Measurements from ENCODE around the gene C19orf73. TPM values are rescaled to one million over a fixed set of nuclear protein-coding genes. Genes with fewer than 3 reads are reported as not detected.

The C19orf73 gene
- total and polyA plus RNA-seq, 9 of the 15 experiments (the other 6 are each of a cell fraction or from before 2014, with no cell fraction given): 0.08 to 7.4 (median 1.4) TPM

- TF ChIP-seq FOXM1 (IDR thresholded peaks at IDR 0.05; ENCODE audit: low read depth) (peak; percentile 51; the same call in 1 of the 2 replicates), FOXM1 (CRISPR knock-in tag; IDR thresholded peaks at IDR 0.05; ENCODE audit: low read depth) (no peak), RUNX1 (IDR thresholded peaks at IDR 0.05; ENCODE audit: low read depth) (no peak), RBBP5 (IDR thresholded peaks at IDR 0.05; ENCODE audit: borderline replicate concordance, insufficient read depth, low read length, poor library complexity, severe bottlenecking) (peak; percentile 45), PHF8 (IDR thresholded peaks at IDR 0.05; ENCODE audit: borderline replicate concordance, low read length) (0 out of 2 replicates have a peak, but pooled peaks have one; percentile 41), MAFF (IDR thresholded peaks at IDR 0.05; ENCODE audit: low read length) (0 out of 2 replicates have a peak, but pooled peaks have one; percentile 16), ZNF232 (CRISPR knock-in tag; IDR thresholded peaks at IDR 0.05) (0 out of 2 replicates have a peak, but pooled peaks have one; percentile 12), ZNF324 (CRISPR knock-in tag; IDR thresholded peaks at IDR 0.05) (no peak), ZSCAN32 (CRISPR knock-in tag; IDR thresholded peaks at IDR 0.05) (no peak), BHLHE40 (IDR thresholded peaks at IDR 0.05; ENCODE audit: low read length) (peak; percentile 93), RNF2 (IDR thresholded peaks at IDR 0.05) (peak; percentile 62), ZBTB1 (CRISPR knock-in tag; IDR thresholded peaks at IDR 0.05; ENCODE audit: borderline replicate concordance, low read depth) (0 out of 2 replicates have a peak, but pooled peaks have one; percentile 37), SIN3A (IDR thresholded peaks at IDR 0.05; ENCODE audit: borderline replicate concordance in 2 of 2, control insufficient read depth in 1 of 2, low read depth in 2 of 2, low read length in 2 of 2) (no peak), POLR2AphosphoS5 (IDR thresholded peaks at IDR 0.05; ENCODE audit: control insufficient read depth, insufficient read depth, low read depth, low read length) (peak; percentile 9; the same call in 1 of the 2 replicates), TRIM24 (IDR thresholded peaks at IDR 0.05) (no peak), JUND (IDR thresholded peaks at IDR 0.05; ENCODE audit: borderline replicate concordance, low read depth, low read length) (peak; percentile 96), JUND (tag; IDR thresholded peaks at IDR 0.05; ENCODE audit: borderline replicate concordance, low read depth, low read length) (no peak), MAZ (CRISPR knock-in tag; conservative IDR thresholded peaks at IDR 0.05 in 1 of 2, IDR thresholded peaks at IDR 0.05 in 1 of 2) (0 out of 4 replicates have a peak, but pooled peaks of 1 of the 2 experiments have one; percentile 11), CHD1 (IDR thresholded peaks at IDR 0.05; ENCODE audit: low read length) (peak; percentile 96), ZNF23 (CRISPR knock-in tag; IDR thresholded peaks at IDR 0.05) (no peak), LCOR (CRISPR knock-in tag; IDR thresholded peaks at IDR 0.05) (no peak)
- TF ChIP-seq, protein P1, sequence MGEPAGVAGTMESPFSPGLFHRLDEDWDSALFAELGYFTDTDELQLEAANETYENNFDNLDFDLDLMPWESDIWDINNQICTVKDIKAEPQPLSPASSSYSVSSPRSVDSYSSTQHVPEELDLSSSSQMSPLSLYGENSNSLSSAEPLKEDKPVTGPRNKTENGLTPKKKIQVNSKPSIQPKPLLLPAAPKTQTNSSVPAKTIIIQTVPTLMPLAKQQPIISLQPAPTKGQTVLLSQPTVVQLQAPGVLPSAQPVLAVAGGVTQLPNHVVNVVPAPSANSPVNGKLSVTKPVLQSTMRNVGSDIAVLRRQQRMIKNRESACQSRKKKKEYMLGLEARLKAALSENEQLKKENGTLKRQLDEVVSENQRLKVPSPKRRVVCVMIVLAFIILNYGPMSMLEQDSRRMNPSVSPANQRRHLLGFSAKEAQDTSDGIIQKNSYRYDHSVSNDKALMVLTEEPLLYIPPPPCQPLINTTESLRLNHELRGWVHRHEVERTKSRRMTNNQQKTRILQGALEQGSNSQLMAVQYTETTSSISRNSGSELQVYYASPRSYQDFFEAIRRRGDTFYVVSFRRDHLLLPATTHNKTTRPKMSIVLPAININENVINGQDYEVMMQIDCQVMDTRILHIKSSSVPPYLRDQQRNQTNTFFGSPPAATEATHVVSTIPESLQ (CRISPR knock-in tag; IDR thresholded peaks at IDR 0.05): 0 out of 2 replicates have a peak, but pooled peaks have one; percentile 42
- TF ChIP-seq, protein P2, sequence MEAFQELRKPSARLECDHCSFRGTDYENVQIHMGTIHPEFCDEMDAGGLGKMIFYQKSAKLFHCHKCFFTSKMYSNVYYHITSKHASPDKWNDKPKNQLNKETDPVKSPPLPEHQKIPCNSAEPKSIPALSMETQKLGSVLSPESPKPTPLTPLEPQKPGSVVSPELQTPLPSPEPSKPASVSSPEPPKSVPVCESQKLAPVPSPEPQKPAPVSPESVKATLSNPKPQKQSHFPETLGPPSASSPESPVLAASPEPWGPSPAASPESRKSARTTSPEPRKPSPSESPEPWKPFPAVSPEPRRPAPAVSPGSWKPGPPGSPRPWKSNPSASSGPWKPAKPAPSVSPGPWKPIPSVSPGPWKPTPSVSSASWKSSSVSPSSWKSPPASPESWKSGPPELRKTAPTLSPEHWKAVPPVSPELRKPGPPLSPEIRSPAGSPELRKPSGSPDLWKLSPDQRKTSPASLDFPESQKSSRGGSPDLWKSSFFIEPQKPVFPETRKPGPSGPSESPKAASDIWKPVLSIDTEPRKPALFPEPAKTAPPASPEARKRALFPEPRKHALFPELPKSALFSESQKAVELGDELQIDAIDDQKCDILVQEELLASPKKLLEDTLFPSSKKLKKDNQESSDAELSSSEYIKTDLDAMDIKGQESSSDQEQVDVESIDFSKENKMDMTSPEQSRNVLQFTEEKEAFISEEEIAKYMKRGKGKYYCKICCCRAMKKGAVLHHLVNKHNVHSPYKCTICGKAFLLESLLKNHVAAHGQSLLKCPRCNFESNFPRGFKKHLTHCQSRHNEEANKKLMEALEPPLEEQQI (IDR thresholded peaks at IDR 0.05): no peak
- TF ChIP-seq, protein P3, sequence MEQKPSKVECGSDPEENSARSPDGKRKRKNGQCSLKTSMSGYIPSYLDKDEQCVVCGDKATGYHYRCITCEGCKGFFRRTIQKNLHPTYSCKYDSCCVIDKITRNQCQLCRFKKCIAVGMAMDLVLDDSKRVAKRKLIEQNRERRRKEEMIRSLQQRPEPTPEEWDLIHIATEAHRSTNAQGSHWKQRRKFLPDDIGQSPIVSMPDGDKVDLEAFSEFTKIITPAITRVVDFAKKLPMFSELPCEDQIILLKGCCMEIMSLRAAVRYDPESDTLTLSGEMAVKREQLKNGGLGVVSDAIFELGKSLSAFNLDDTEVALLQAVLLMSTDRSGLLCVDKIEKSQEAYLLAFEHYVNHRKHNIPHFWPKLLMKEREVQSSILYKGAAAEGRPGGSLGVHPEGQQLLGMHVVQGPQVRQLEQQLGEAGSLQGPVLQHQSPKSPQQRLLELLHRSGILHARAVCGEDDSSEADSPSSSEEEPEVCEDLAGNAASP (IDR thresholded peaks at IDR 0.05): no peak
Measured at GRCh38 chr19:49149652-49150105, 30.7 kb upstream of the C19orf73 start (continued).

Measured in K562 (cell line).